ENCODE results near the gene INPP4B.

Gene INPP4B

GRCh38 chr4:142773505-142773904, 72.6 kb downstream of the INPP4B start:
- no peak for DNase-seq (ENCODE audit: low read depth)
- H3K4me3 ChIP-seq (ENCODE audit: control insufficient read depth, low read depth, low read length) = no peak overlapping the region
- TF ChIP-seq CTCF (IDR thresholded peaks at IDR 0.05; ENCODE audit: control insufficient read depth, insufficient read depth, low read depth, low read length, missing control alignments) = no peak

GRCh38 chr4:142762280-142762679, 83.8 kb downstream of the INPP4B start:
- DNase-seq (ENCODE audit: low read depth) = no peak
- TF ChIP-seq CTCF (IDR thresholded peaks at IDR 0.05; ENCODE audit: control insufficient read depth, insufficient read depth, low read depth, low read length, missing control alignments) = no peak
- H3K4me3 ChIP-seq (ENCODE audit: control insufficient read depth, low read depth, low read length) = no peak overlapping the region

DNA sequence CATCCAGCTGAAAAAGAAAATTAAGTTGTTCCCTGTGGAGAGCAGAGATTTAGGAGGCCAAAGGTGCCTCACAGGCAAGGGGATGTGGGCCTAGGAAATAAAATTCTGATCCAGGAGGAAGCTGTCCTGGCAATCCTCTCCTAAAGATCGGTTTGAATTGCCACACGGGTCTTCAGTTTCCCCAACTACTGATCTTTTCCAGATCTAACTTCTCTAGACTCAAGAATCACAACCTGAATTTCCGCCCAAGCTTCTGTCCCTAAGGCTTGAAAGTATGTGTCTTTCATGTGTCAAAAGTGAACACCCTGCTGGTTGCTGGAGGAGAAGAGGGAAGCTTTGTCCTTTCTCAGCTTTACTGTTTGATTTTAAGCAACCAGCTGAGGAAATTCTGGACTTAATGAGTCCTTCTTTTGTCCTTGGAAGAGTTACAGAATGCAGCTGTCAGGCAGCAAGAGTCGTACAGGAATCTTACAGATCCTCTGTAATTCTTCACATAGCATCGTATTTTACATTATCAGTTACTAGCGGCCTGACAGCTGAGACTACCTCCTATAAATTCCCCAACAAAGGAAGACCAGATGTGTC, 93.8 kb downstream of the INPP4B start:
- no peak overlapping the region for H3K4me3 ChIP-seq (ENCODE audit: control insufficient read depth, low read depth, low read length)
- TF ChIP-seq CTCF (IDR thresholded peaks at IDR 0.05; ENCODE audit: control insufficient read depth, insufficient read depth, low read depth, low read length, missing control alignments) = no peak
- no peak for DNase-seq (ENCODE audit: low read depth)

DNA sequence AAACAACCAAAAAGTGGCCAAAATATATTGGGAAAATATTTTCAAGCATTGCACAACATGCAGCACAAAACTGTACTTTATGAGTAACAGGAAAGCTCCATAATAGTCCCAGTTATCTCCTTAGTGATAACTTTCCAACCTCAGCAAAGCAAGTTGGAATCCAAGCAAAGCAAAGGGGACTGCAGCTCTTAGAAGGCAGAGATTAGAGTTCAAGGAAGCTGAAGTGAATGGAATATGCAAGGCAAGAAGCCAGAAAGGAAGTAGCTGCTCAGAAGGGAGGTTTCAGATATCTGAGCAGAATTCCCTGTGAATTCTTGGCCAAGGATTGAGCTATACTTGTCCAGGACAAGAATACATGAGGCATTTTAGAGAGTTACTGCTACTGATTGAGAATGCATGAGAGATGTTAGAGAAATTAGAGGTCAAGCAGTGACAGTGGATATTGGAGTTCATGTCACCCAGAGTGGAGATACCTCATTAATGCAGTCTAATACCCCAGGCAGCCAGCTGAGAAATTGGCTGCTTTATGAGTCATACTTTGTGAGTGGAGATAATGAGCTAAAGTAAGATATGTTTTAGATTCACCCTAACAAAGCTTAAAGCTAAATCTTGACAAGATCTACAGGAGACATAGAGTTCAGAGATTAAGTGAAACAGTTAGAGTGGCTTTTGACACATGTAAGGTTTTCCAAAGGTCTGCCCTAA, 102.8 kb downstream of the INPP4B start:
- no peak overlapping the region for H3K4me3 ChIP-seq (ENCODE audit: control insufficient read depth, low read depth, low read length)
- DNase-seq (ENCODE audit: low read depth) = peak; percentile 52
- TF ChIP-seq CTCF (IDR thresholded peaks at IDR 0.05; ENCODE audit: control insufficient read depth, insufficient read depth, low read depth, low read length, missing control alignments) = no peak

DNA sequence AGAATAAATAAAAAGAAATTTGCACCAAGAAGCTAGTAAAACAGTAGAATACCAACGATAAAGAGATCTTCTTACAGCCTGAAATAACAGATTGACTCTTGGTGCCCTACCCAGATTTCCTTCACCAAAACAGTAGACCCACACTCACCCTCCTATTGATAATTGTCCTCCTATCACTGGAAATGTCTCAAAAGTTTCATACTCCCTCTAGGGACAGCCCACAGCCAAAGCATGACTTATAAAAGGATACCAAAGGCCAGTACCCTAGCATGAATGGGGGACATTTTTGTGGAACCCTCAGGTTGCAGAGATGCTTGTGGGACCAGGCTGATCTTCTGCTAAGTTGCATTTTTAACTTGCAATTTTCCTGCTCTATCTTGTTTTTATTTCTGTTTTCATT, 104.1 kb downstream of the INPP4B start:
- TF ChIP-seq CTCF (IDR thresholded peaks at IDR 0.05; ENCODE audit: control insufficient read depth, insufficient read depth, low read depth, low read length, missing control alignments) = peak; percentile 13
- no peak overlapping the region for H3K4me3 ChIP-seq (ENCODE audit: control insufficient read depth, low read depth, low read length)
- DNase-seq (ENCODE audit: low read depth) = no peak

DNA sequence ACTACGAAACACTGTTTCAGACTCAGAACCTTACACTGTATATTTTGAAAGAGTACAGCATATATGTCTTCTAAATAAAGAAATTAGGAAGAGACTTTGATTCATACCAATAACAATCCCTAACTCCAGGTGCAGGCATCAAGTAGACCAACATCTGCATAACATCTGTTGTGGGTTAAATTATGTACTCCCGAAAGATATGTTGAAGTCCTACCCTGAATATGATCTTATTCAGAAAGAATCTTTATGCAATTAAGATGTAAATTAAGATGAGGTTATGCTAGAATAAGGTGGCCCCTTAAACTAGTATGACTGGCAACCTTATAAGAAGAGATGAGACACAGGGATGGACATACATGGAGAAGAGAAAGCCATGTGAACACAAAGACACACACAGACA, 117.9 kb downstream of the INPP4B start:
- no peak for TF ChIP-seq CTCF (IDR thresholded peaks at IDR 0.05; ENCODE audit: control insufficient read depth, insufficient read depth, low read depth, low read length, missing control alignments)
- DNase-seq (ENCODE audit: low read depth) = no peak
- H3K4me3 ChIP-seq (ENCODE audit: control insufficient read depth, low read depth, low read length) = no peak overlapping the region

Measured in AG09309 (cell line).